CD4-positive, alpha-beta T cell treated with Interleukin-21 for 1 hour (primary cell): Measurements from ENCODE around the gene KANSL1.
"Not testable (repeated sequence)": the region's sequence is repeated elsewhere in the genome, so short reads cannot be mapped to it uniquely, and the experiment has no call there.

Experiments
- DNase-seq: peaks from one replicate; pipeline ENCODE4 v3.0.0-alpha.2; 2020

The KANSL1 gene

DNA sequence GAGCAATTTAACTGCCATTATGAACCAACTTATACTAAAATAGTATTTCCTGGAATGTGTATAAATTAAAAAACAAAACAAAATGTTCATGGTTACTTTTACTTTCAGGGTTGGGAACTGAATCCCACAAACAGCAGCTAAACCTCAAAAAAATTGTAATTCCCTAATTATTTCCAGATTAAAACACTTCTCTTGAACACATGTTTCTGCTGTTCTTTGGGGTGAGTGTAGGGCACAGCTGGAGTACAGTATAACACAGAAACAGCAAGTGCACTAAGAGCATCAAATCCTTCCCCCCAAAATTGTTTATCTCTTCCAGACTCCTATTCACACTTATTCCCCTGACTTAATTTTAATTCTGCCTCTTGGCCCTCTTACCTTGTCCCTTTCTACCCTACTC lies 56.4 kb downstream of the KANSL1 start:
- DNase-seq: no peak

DNA sequence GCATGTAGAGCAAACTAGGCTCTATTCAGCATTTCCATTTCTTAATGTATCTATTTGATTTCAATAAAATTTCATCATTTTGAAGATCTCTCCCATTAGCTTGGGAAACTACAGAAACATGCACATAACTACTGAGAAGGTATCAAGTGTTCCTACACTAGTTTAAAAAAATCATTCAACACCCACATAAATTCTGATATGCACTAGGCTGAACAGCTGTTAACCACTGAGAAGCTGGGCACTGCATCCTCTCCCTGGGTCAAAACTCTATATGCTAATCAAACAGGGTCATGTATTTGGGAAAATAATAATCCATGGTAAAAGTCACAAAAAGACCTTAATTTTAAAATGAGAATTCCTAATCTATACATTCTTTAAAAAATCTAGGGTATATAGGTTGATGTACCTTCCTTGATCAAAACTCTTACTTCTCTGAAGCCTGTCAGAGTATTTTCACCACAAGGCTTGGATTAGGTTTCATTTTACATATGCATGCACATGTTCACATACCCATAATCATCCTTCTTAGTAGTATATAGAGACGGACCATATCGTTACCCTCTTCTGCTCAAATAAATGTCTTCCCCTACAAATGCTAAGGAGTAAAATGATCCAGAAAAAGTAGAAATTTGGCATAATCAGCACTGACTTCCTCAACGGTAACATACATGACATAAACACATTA lies 57.2 kb downstream of the KANSL1 start:
- DNase-seq: no peak

- DNase-seq: no peak
These were observed 58.0 kb downstream of the KANSL1 start for GRCh38 chr17:46135126-46135812.

DNA sequence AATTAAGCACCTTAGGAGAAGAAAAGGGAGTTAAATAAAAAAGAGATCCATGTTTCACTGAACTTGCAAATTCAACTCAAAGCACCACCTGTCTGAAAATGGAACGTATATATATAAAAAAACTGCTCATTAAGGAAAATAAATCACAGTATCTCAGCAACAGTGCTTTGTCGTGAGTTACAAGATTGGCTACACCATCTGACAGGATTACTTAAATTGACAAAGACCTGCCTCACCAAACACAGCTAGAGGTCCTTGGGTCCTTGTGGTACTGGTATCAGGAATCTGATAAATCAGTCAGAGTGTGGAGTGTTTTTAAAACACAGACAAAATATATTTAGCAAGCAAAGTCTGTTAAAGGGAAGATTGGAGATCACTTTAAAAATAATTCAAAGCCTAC lies 63.9 kb downstream of the KANSL1 start:
- no peak for DNase-seq

- DNase-seq: no peak
These were observed 64.8 kb downstream of the KANSL1 start for GRCh38 chr17:46128453-46128852.

GRCh38 chr17:46127524-46127923 lies 65.7 kb downstream of the KANSL1 start:
- no peak for DNase-seq

DNA sequence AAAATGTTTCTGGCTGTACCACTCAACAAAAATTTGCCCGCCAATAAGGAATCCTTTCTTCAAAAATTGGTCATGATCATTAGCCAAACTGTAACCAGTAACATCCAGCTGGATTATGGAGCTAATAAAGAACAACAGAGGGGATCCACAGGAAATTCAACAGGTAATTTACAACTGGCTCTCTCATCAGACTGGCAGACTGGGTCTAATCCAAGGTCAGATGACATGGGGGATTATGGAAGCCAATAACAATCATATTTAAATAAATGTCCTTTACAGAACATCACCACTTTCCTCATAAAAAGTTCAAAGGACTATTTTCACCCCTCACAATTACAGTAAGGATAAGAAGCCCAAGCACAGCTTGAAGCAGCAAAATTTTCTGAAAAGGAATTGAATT lies 66.4 kb downstream of the KANSL1 start:
- no peak for DNase-seq

GRCh38 chr17:46125831-46126230 lies 67.4 kb downstream of the KANSL1 start:
- no peak for DNase-seq

DNA sequence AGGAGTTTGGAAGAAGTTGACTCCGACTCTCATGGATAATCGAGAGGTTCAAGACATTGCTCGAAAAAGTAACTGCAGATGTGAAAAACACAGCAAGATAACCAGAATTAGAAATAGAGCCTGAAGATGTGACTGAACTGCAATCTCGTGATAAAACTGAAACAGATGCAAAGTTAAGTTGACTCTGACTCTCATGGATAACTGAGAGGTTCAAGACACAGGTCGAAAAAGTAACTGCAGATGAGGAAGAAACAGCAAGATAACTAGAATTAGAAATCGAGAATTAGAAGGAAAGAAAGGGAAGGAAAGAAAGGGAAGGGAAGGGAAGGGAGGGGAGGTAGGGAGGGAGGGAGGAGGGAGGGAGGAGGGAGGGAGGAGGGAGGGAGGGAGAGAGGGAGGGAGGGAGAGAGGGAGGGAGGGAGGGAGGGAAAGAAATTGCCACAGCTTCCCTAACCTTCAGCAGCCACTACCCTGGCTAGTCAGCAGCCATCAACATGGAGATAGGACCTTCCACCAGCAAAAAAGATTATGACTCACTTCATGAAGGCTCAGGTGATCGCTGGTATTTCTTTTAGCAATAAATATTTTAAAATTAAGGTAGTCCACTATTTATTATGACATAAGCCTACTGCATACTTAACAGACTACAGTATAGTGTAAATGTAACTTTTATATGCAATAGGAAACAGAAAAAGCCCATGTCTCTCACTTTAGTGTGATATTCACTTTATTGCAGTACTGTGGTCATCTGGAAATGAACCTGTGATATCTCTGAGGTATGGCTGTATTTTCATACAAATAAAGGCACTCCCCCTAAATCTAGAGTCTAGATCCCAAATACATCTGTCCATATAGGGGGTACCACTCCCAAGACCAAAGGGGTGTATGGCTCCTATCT lies 68.3 kb downstream of the KANSL1 start:
- DNase-seq: no peak

DNA sequence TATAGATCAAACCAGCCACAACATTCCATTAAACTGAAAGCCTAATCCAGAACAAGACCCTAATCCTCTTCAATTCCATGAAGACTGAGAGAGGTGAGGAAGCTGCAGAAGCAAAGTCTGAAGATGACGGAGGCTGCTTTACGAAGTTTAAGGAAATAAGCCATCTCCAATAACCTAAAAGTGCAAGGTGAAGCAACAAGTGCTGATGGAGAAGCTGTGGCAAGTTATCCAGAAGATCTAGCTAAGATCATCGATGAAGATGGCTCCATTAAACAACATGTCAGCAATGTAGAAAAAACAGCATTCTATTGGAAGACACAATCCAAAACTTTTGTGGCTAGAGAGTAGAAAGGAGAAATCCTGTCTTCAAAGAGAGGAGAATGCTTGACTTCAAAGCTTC lies 69.6 kb downstream of the KANSL1 start:
- no peak for DNase-seq

DNA sequence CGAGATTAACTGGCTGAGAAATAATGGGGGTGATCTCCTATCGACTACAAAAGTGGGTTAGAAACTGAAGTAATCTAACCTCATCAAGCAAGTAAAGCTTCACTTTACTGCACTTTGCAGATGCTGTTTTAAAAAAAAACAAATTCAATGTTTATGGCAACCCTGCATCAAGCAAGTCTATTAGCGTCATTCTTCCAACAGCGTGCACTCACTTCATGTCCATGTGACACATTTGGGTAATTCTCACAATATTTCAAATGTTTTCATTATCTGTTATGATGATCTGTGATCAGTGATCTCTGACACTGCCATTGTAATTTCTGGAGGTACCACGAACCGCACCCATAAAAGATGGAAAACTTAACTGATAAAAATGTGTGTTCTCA lies 70.8 kb downstream of the KANSL1 start:
- no peak for DNase-seq

GRCh38 chr17:46121841-46122485 lies 71.3 kb downstream of the KANSL1 start:
- DNase-seq: no peak

GRCh38 chr17:46121165-46121764 lies 72.0 kb downstream of the KANSL1 start:
- DNase-seq: no peak

DNA sequence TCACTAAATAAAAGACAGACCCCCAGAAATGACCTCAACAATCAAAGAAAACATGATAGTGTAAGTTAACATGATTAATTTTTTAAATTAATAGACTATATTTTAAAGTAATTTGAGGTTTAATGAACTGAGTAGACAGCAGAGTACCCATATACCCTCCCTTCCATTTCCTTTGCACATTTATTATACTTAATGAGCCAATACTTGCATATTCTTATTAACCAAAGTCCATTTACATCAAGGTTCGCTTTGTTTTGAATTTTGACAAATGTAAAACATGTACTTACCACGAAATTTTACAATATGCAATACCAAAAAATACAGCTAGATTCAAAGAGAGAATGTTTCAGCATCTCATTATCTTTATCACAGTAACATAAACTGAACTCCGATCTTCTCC lies 72.7 kb downstream of the KANSL1 start:
- DNase-seq: no peak

DNA sequence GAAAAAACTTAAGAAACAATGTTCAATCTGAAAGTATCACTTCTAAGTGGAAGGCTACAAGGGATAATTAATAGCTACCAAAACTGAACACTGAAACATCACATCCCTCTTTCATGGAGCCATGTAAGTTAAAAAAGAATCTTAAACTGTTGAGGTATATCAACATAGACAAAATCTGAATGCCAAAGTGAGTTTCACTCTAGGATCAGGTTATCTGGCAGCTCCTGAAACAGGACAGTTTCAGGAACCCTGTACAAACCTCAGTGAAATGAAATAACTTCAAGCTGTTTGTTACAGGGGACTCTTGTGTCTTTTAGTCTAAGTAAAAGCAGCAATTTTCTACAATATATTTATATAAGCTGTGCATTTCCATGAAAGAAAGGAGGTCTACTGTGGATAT lies 73.2 kb downstream of the KANSL1 start:
- no peak for DNase-seq

- DNase-seq: no peak
These were observed 74.3 kb downstream of the KANSL1 start for GRCh38 chr17:46118964-46119363.

DNA sequence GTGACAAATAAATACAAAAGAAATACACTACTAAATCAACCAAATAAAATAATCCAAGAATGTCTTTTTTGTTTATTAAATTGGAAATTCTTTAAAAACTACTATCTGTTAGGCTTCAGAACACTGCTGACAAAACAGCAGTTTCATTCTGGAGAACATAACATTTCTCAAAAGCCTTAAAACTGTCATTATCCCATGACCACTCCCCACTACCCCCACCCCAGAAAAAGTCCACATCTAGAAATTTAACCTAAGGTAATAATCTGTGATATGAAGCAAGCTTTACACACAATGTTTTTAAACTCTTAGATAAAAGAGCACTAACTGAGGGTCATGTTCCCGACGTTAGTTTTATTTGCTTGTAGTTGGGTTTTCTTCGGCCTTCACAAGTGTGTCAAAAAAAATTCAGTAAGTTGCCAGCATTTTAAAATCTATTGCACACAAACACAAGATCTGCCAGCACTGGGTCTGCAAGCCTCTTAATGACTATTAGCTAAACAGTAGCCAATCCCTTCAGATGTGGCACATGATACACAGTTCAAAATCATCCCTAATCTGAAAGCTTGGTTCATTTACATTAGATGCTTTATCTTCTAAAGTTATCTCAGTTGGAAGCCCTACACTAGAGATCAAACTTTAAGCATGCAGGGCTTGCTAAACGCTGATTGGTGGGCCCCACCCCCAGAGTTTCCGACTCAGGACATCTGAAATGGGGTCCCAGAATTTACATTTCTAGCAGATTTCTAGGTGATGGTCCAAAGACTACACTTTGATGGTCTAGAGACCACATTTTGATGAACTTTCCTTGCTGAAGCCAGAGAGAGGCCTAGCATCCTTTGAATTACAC lies 75.2 kb downstream of the KANSL1 start:
- DNase-seq: no peak

GRCh38 chr17:46117117-46117516 lies 76.1 kb downstream of the KANSL1 start:
- no peak for DNase-seq

- DNase-seq: no peak
These were observed 77.5 kb downstream of the KANSL1 start for GRCh38 chr17:46115699-46116098.

DNA sequence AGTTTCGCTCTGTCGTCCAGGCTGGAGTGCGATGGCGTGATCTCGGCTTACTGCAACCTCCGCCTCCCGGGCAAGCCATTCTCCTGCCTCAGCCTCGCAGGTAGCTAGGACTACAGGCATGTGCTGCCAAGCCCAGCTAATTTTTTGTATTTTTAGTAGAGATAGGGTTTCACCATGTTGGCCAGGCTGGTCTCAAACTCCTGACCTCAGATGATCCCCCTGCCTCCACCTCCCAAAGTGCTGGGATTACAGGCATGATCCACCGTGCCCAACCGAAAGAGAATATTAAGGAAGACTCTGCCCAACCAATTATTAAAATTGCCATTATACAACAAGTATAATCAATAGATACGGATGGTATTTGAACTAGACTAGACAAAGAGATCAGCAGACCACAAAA lies 82.0 kb downstream of the KANSL1 start:
- DNase-seq: not testable (repeated sequence)

- DNase-seq: no peak
These were observed 83.0 kb downstream of the KANSL1 start for GRCh38 chr17:46110219-46110618.
